Measurements from ENCODE around the gene TMEM169. TPM values are rescaled to one million over a fixed set of nuclear protein-coding genes. Genes with fewer than 3 reads are reported as not detected.

Gene TMEM169
- total and polyA plus RNA-seq, 4 donors = 0.42 to 1.9 (median 0.80) TPM

- 91% methylated on average over 3 of the region's 3 CpGs for WGBS
- no peaks in the 10 kb centered on the region for H3K27me3 ChIP-seq (ENCODE audit: control insufficient read depth in 4 of 4, insufficient read depth in 4 of 4, low read length in 3 of 4)
- DNase-seq (ENCODE audit: low spot score) = no peak
These were observed 30.4 kb upstream of the TMEM169 start for GRCh38 chr2:216051350-216051749.

GRCh38 chr2:216052420-216052819 is 29.3 kb upstream of the TMEM169 start:
- H3K4me1 ChIP-seq (ENCODE audit: control insufficient read depth in 4 of 4, insufficient read depth in 4 of 4, low read length in 3 of 4) = peaks cover 0 to 11% (median 6%) of the 10 kb centered on the region in 4 donors
- H3K9me3 ChIP-seq (ENCODE audit: control insufficient read depth in 4 of 4, low read length in 3 of 4) = no peaks in the 10 kb centered on the region
- H3K4me3 ChIP-seq (ENCODE audit: low read depth in 1 of 3, low read length in 3 of 3) = no peak overlapping the region
- no peak for DNase-seq (ENCODE audit: low spot score)
- no peak overlapping the region for H3K9ac ChIP-seq (ENCODE audit: low read depth in 1 of 2, low read length in 2 of 2)
- H3K27me3 ChIP-seq (ENCODE audit: control insufficient read depth in 4 of 4, insufficient read depth in 4 of 4, low read length in 3 of 4) = no peaks in the 10 kb centered on the region
- H3K27ac ChIP-seq (ENCODE audit: low read depth in 1 of 2, low read length in 2 of 2) = no peak overlapping the region
- H3K36me3 ChIP-seq (ENCODE audit: control insufficient read depth in 4 of 4, insufficient read depth in 3 of 4, low read depth in 1 of 4, low read length in 3 of 4) = peaks cover 2 to 27% (median 18%) of the 10 kb centered on the region in 4 donors
- TF ChIP-seq JUND (IDR thresholded peaks at IDR 0.05) = no peak
- TF ChIP-seq TAF1 (conservative IDR thresholded peaks at IDR 0.05) = no peak
- TF ChIP-seq ZBTB33 (IDR thresholded peaks at IDR 0.05) = no peak
- TF ChIP-seq NR2F2 (IDR thresholded peaks at IDR 0.05) = no peak
- TF ChIP-seq SP1 (IDR thresholded peaks at IDR 0.05) = no peak
- TF ChIP-seq FOXA1 (IDR thresholded peaks at IDR 0.05) = no peak
- TF ChIP-seq GABPA (IDR thresholded peaks at IDR 0.05 in 1 of 2, conservative IDR thresholded peaks at IDR 0.05 in 1 of 2) = no peak
- no peak for TF ChIP-seq RXRA (IDR thresholded peaks at IDR 0.05)
- TF ChIP-seq ATF3 (IDR thresholded peaks at IDR 0.05) = no peak
- no peak for TF ChIP-seq MAX (IDR thresholded peaks at IDR 0.05)
- no peak for TF ChIP-seq YY1 (IDR thresholded peaks at IDR 0.05)
- no peak for TF ChIP-seq HNF4G (IDR thresholded peaks at IDR 0.05)
- TF ChIP-seq HNF4A (conservative IDR thresholded peaks at IDR 0.05) = no peak
- TF ChIP-seq EGR1 (IDR thresholded peaks at IDR 0.05; ENCODE audit: low read depth in 2 of 2) = no peak
- WGBS = over 99% methylated on average over 2 of the region's 2 CpGs

More at GRCh38 chr2:216051350-216051749, 30.4 kb upstream of the TMEM169 start:
- Histone ChIP-seq H3K9me3 (ENCODE audit: control insufficient read depth in 4 of 4, low read length in 3 of 4) (no peaks in the 10 kb centered on the region), H3K36me3 (ENCODE audit: control insufficient read depth in 4 of 4, insufficient read depth in 3 of 4, low read depth in 1 of 4, low read length in 3 of 4) (peaks cover 2 to 38% (median 23%) of the 10 kb centered on the region in 4 donors), H3K27ac (ENCODE audit: low read depth in 1 of 2, low read length in 2 of 2) (no peak overlapping the region), H3K4me3 (ENCODE audit: low read depth in 1 of 3, low read length in 3 of 3) (no peak overlapping the region), H3K4me1 (ENCODE audit: control insufficient read depth in 4 of 4, insufficient read depth in 4 of 4, low read length in 3 of 4) (no peaks in the 10 kb centered on the region), H3K9ac (ENCODE audit: low read depth in 1 of 2, low read length in 2 of 2) (no peak overlapping the region)
- no peak for TF ChIP-seq MAX (IDR thresholded peaks at IDR 0.05)
- no peak for TF ChIP-seq HNF4G (IDR thresholded peaks at IDR 0.05)
- TF ChIP-seq HNF4A (conservative IDR thresholded peaks at IDR 0.05) = no peak

- H3K36me3 ChIP-seq (ENCODE audit: control insufficient read depth in 4 of 4, insufficient read depth in 3 of 4, low read depth in 1 of 4, low read length in 3 of 4) = peaks cover 2 to 10% (median 9%) of the 10 kb centered on the region in 4 donors
- H3K27ac ChIP-seq (ENCODE audit: low read depth in 1 of 2, low read length in 2 of 2) = no peak overlapping the region
- H3K27me3 ChIP-seq (ENCODE audit: control insufficient read depth in 4 of 4, insufficient read depth in 4 of 4, low read length in 3 of 4) = no peaks in the 10 kb centered on the region
- H3K4me1 ChIP-seq (ENCODE audit: control insufficient read depth in 4 of 4, insufficient read depth in 4 of 4, low read length in 3 of 4) = peaks cover 0 to 36% (median 22%) of the 10 kb centered on the region in 4 donors
- no peak overlapping the region for H3K4me3 ChIP-seq (ENCODE audit: low read depth in 1 of 3, low read length in 3 of 3)
- DNase-seq (ENCODE audit: low spot score) = no peak
- H3K9me3 ChIP-seq (ENCODE audit: control insufficient read depth in 4 of 4, low read length in 3 of 4) = no peaks in the 10 kb centered on the region
- no peak for TF ChIP-seq RXRA (IDR thresholded peaks at IDR 0.05)
- TF ChIP-seq FOXA1 (IDR thresholded peaks at IDR 0.05) = no peak
- no peak for TF ChIP-seq FOXA2 (IDR thresholded peaks at IDR 0.05)
- no peak for TF ChIP-seq TAF1 (conservative IDR thresholded peaks at IDR 0.05)
- TF ChIP-seq CTCF (IDR thresholded peaks at IDR 0.05; ENCODE audit: low read depth, low read length, missing input control) = no peak
- no peak for TF ChIP-seq EGR1 (IDR thresholded peaks at IDR 0.05; ENCODE audit: low read depth in 2 of 2)
- no peak for TF ChIP-seq NR2F2 (IDR thresholded peaks at IDR 0.05)
- no peak for TF ChIP-seq MAX (IDR thresholded peaks at IDR 0.05)
- 92% methylated on average over 4 of the region's 4 CpGs for WGBS
- H3K9ac ChIP-seq (ENCODE audit: low read depth in 1 of 2, low read length in 2 of 2) = no peak overlapping the region
These were observed 26.0 kb upstream of the TMEM169 start for GRCh38 chr2:216055680-216056079.
